Ishikawa (cell line): ENCODE results near the gene NAB1.

Experiments
- CEBPB ChIP-seq: IDR thresholded peaks from 2 replicates; pipeline ENCODE4 v1.6.1; 2012
- CREB1 ChIP-seq: IDR thresholded peaks from 2 replicates; pipeline ENCODE4 v1.6.1; 2012; ENCODE audit warnings: low read depth
- EGR1 ChIP-seq: IDR thresholded peaks from 2 replicates; pipeline ENCODE4 v1.6.1; 2012
- EP300 ChIP-seq: IDR thresholded peaks from 2 replicates; pipeline ENCODE4 v1.6.1; 2012; ENCODE audit warnings: borderline replicate concordance
- FOXM1 ChIP-seq: IDR thresholded peaks from 2 replicates; pipeline ENCODE4 v1.6.1; 2012; ENCODE audit warnings: low read depth, borderline replicate concordance
- NFIC ChIP-seq: IDR thresholded peaks from 2 replicates; pipeline ENCODE4 v1.6.1; 2012
- RAD21 ChIP-seq: IDR thresholded peaks from 2 replicates; pipeline ENCODE4 v1.6.1; 2012; ENCODE audit warnings: low read depth
- TAF1 ChIP-seq: IDR thresholded peaks from 2 replicates; pipeline ENCODE4 v1.6.1; 2012; ENCODE audit warnings: low read depth, mild to moderate bottlenecking
- TCF12 ChIP-seq: IDR thresholded peaks from 2 replicates; pipeline ENCODE4 v1.6.1; 2012; ENCODE audit warnings: low read depth
- TEAD4 ChIP-seq: IDR thresholded peaks from 2 replicates; pipeline ENCODE4 v1.6.1; 2012
- USF1 ChIP-seq: IDR thresholded peaks from 2 replicates; pipeline ENCODE4 v1.6.1; 2012
- YY1 ChIP-seq: IDR thresholded peaks from 2 replicates; pipeline ENCODE4 v1.6.1; 2012; ENCODE audit warnings: low read depth
- ZBTB7A ChIP-seq: IDR thresholded peaks from 2 replicates; pipeline ENCODE4 v1.6.1; 2012; ENCODE audit warnings: low read depth
- TF ChIP-seq, protein P1 (sequence below): IDR thresholded peaks from 2 replicates; pipeline ENCODE4 v1.6.1; 2012; ENCODE audit warnings: low read depth, mild to moderate bottlenecking
- TF ChIP-seq, protein P2 (sequence below): IDR thresholded peaks from 2 replicates; pipeline ENCODE4 v1.6.1; 2012

Gene NAB1

GRCh38 chr2:190635781-190636180, 13.1 kb upstream of the NAB1 start:
- no peak for TF ChIP-seq ZBTB7A
- TF ChIP-seq CREB1: no peak
- TF ChIP-seq TCF12: no peak
- no peak for TF ChIP-seq NFIC
- no peak for TF ChIP-seq EP300
- TF ChIP-seq, protein P1, sequence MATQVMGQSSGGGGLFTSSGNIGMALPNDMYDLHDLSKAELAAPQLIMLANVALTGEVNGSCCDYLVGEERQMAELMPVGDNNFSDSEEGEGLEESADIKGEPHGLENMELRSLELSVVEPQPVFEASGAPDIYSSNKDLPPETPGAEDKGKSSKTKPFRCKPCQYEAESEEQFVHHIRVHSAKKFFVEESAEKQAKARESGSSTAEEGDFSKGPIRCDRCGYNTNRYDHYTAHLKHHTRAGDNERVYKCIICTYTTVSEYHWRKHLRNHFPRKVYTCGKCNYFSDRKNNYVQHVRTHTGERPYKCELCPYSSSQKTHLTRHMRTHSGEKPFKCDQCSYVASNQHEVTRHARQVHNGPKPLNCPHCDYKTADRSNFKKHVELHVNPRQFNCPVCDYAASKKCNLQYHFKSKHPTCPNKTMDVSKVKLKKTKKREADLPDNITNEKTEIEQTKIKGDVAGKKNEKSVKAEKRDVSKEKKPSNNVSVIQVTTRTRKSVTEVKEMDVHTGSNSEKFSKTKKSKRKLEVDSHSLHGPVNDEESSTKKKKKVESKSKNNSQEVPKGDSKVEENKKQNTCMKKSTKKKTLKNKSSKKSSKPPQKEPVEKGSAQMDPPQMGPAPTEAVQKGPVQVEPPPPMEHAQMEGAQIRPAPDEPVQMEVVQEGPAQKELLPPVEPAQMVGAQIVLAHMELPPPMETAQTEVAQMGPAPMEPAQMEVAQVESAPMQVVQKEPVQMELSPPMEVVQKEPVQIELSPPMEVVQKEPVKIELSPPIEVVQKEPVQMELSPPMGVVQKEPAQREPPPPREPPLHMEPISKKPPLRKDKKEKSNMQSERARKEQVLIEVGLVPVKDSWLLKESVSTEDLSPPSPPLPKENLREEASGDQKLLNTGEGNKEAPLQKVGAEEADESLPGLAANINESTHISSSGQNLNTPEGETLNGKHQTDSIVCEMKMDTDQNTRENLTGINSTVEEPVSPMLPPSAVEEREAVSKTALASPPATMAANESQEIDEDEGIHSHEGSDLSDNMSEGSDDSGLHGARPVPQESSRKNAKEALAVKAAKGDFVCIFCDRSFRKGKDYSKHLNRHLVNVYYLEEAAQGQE: no peak
- no peak for TF ChIP-seq YY1
- TF ChIP-seq, protein P2, sequence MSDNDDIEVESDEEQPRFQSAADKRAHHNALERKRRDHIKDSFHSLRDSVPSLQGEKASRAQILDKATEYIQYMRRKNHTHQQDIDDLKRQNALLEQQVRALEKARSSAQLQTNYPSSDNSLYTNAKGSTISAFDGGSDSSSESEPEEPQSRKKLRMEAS: no peak
- no peak for TF ChIP-seq CEBPB

DNA sequence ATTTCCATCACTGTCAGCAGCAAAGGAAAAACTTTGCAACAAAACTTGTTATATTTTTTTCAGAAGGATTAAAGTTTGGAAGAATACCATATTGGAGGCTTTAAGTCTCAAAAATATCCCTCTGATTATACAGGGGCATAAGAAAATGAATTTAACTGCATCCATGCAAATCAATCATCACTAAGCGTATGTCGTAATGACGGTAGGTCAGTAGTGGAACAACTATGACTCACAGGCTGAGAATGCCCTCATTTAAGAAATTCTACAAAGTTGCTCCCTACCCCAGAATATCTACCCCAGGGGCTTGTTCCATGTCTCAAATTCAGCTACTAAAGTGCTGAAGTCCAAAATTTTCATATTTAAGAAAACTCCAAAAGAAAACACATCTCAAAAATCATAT, 12.5 kb upstream of the NAB1 start:
- TF ChIP-seq CREB1 (no peak), TEAD4 (peak; percentile 68), CEBPB (peak; percentile 76), NFIC (no peak), EP300 (peak; percentile 41; the same call in 1 of the 2 replicates), ZBTB7A (no peak), RAD21 (no peak), YY1 (no peak)

- TF ChIP-seq, protein P2: no peak
- TF ChIP-seq RAD21: no peak
Measured at GRCh38 chr2:190637281-190637734, 11.6 kb upstream of the NAB1 start.

DNA sequence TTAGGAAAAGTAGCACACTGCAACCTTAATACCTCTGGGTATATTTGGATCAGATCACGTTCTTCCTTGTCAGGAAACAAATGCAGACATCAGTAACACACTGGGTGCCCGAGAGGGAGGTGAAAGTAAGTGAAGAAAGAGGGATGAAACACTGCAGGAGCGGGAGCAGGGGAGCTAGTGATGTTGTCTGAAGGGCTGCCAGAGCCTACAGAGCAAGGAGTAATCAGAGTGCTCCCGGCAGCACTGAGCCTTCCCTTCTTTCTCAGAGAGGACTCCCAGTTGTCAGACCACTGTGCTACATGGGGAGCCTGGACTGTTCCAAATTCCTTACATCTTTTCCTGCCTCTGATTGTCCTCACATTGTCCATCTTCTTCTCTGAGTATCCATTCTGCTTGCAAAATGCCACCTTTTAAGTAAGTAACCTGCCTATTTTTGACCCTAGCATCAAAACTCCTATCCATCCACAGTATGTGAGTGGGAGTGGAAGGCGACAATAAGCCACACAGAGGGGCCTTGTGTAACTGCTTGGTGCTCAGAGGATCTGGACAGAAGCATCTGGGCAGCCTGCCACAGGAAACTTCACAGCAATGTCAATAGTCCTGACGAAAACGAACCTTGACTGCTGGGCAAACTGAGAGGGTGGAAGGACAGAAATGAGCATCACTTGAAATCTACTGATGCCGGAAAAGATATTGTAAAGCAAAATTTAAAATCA, 10.8 kb upstream of the NAB1 start:
- TF ChIP-seq EP300: no peak
- no peak for TF ChIP-seq CREB1
- no peak for TF ChIP-seq CEBPB
- no peak for TF ChIP-seq USF1
- TF ChIP-seq, protein P2: no peak
- TF ChIP-seq TCF12: no peak
- TF ChIP-seq, protein P1: no peak
- TF ChIP-seq YY1: no peak
- TF ChIP-seq TEAD4: no peak
- no peak for TF ChIP-seq ZBTB7A
- no peak for TF ChIP-seq FOXM1
- no peak for TF ChIP-seq TAF1
- TF ChIP-seq NFIC: no peak
- TF ChIP-seq EGR1: no peak

GRCh38 chr2:190640117-190640516, 8.8 kb upstream of the NAB1 start:
- TF ChIP-seq, protein P1: no peak
- TF ChIP-seq NFIC (no peak), EGR1 (no peak), TCF12 (no peak), EP300 (no peak), YY1 (no peak), CEBPB (no peak), TEAD4 (no peak), CREB1 (no peak), FOXM1 (no peak), USF1 (no peak), ZBTB7A (no peak), TAF1 (no peak), RAD21 (no peak)
- TF ChIP-seq, protein P2: no peak
